Measurements from ENCODE around the gene RAC2. TPM values are rescaled to one million over a fixed set of nuclear protein-coding genes. Genes with fewer than 3 reads are reported as not detected.

RAC2 gene
- total and polyA plus RNA-seq, 9 of the 15 experiments (the other 6 are each of a cell fraction or from before 2014, with no cell fraction given): 22.7 to 103 (median 43.3) TPM

GRCh38 chr22:37289156-37289735 is 45.2 kb upstream of the RAC2 start:
- Histone ChIP-seq H3K27me3 (ENCODE audit: control insufficient read depth in 2 of 2, insufficient read depth in 2 of 2, low read length in 2 of 2) (peaks cover 0 to 24% of the 10 kb centered on the region in 2 experiments; a peak in 3 of 5 replicates), H3K27ac (ENCODE audit: extremely low read depth, low read depth, low read length) (no peak overlapping the region), H3K9me1 (ENCODE audit: control insufficient read depth, insufficient read depth, low read length) (no peaks in the 10 kb centered on the region), H3K4me3 (no peak overlapping the region), H3K79me2 (ENCODE audit: control insufficient read depth, insufficient read depth, low read length) (no peaks in the 10 kb centered on the region), H2AFZ (ENCODE audit: low read depth, low read length) (no peak overlapping the region), H3K9ac (ENCODE audit: insufficient read depth in 1 of 2, low read depth in 2 of 2, low read length in 2 of 2) (no peak overlapping the region), H4K20me1 (replicated peaks; ENCODE audit: control insufficient read depth, insufficient read depth, low read length) (no peaks in the 10 kb centered on the region), H3K9me3 (replicated peaks; ENCODE audit: control insufficient read depth, insufficient read depth, low read depth, low read length) (peaks cover 2% of the 10 kb centered on the region; the same call in 1 of the 2 replicates), H3K4me1 (replicated peaks in 1 of 2; ENCODE audit: control insufficient read depth in 2 of 2, insufficient read depth in 2 of 2, low read length in 2 of 2) (peaks cover 0 to 5% of the 10 kb centered on the region in 2 experiments; a peak in 1 of 5 replicates), H3K4me2 (ENCODE audit: insufficient read depth, low read length) (no peak overlapping the region), H3K36me3 (ENCODE audit: control insufficient read depth, insufficient read depth, low read length) (no peaks in the 10 kb centered on the region)
- intact Hi-C loops (cut with micrococcal nuclease): no loop called here
- FAIRE-seq (no peak), ATAC-seq (no peak), DNase-seq (ENCODE audit: extremely low read depth in 1 of 4, low spot score in 3 of 4) (no peak)
- TF ChIP-seq FOXK2 (conservative IDR thresholded peaks at IDR 0.05 in 1 of 2, IDR thresholded peaks at IDR 0.05 in 1 of 2; ENCODE audit: low read depth in 2 of 2) (no peak), ZNF165 (CRISPR knock-in tag; IDR thresholded peaks at IDR 0.05; ENCODE audit: borderline replicate concordance) (no peak), NELFE (IDR thresholded peaks at IDR 0.05; ENCODE audit: insufficient read depth, insufficient read length) (no peak), ARID2 (IDR thresholded peaks at IDR 0.05) (no peak), MECOM (CRISPR knock-in tag; IDR thresholded peaks at IDR 0.05) (no peak), FOXJ3 (CRISPR knock-in tag; IDR thresholded peaks at IDR 0.05) (no peak), BACH1 (tag; IDR thresholded peaks at IDR 0.05) (no peak), POLR2H (tag; IDR thresholded peaks at IDR 0.05; ENCODE audit: low read depth) (no peak), MEF2A (IDR thresholded peaks at IDR 0.05; ENCODE audit: control insufficient read depth, low read depth, low read length) (no peak)
- TF ChIP-seq, protein P1, sequence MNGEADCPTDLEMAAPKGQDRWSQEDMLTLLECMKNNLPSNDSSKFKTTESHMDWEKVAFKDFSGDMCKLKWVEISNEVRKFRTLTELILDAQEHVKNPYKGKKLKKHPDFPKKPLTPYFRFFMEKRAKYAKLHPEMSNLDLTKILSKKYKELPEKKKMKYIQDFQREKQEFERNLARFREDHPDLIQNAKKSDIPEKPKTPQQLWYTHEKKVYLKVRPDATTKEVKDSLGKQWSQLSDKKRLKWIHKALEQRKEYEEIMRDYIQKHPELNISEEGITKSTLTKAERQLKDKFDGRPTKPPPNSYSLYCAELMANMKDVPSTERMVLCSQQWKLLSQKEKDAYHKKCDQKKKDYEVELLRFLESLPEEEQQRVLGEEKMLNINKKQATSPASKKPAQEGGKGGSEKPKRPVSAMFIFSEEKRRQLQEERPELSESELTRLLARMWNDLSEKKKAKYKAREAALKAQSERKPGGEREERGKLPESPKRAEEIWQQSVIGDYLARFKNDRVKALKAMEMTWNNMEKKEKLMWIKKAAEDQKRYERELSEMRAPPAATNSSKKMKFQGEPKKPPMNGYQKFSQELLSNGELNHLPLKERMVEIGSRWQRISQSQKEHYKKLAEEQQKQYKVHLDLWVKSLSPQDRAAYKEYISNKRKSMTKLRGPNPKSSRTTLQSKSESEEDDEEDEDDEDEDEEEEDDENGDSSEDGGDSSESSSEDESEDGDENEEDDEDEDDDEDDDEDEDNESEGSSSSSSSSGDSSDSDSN (IDR thresholded peaks at IDR 0.05; ENCODE audit: borderline replicate concordance in 1 of 2, low read depth in 2 of 2, low read length in 2 of 2): no peak
- in situ Hi-C loops (cut with MboI): no loop called here
- POLR2A ChIA-PET: interaction anchor here (0.6 kb wide), 1 partner anchor 149 kb away, joined by 4 read pairs; no protein-coding TSS in a partner anchor
- 3% methylated on average over 5 of the region's 7 CpGs for WGBS (ENCODE audit: insufficient coverage, low coverage, missing lambda C conversion rate)
- BruUV-seq (replicated peaks): no TSS peak
- CTCF ChIA-PET (ENCODE audit: low intra/inter-chr PET ratio): no interaction called here

Measured in K562 (cell line).